ENCODE results near the gene NOC4L.
"Not testable (repeated sequence)": the region's sequence is repeated elsewhere in the genome, so short reads cannot be mapped to it uniquely, and the experiment has no call there.

The NOC4L gene

DNA sequence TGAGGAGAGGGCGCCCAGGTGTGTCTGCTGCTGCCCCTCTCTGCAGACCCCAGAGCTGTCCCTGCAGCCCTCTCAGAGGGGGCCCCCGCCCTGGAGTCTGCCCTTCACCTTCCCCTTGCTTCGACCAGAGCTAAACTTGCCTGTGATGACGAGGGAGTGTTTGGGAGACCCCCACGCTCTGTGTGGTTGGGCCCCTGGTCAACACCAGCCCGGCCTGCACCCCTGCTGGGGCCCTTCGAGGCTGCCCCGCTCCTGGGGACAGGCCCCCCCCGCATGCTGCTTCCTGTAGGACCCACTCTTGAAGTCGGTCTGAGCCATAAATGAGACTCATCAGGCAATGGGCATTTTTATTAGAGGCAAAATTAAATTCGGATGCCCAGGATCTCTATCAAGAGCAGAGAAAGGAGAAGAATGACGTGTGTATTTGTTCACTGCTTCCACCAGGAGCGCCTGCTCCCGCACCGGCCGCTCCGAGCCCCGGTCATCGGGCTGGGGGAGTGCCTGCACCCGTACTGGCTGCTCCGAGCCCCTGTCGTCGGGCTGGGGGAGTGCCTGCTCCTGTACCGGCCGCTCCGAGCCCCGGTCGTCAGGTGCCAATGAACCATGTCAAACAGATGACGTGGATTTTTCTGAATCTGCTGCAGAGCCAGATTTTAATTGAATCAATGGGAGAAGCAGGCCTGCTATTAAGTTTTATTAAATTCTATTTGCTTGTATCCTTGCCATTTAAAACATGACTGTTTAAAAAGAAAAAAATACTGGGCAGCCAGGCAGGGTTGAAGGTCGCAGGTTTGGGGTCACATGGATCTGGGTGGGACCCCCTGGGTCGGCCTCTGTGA lies 47.7 kb downstream of the NOC4L start:
- DNase-seq: no peak
- peaks cover 26% of the 10 kb centered on the region for H3K4me1 Mint-ChIP-seq (ENCODE audit: low read depth)
- no peak overlapping the region for H3K27ac Mint-ChIP-seq
- peaks cover 3% of the 10 kb centered on the region for H3K36me3 Mint-ChIP-seq (ENCODE audit: low read depth)
- no peak overlapping the region for H3K4me3 Mint-ChIP-seq
- no peaks in the 10 kb centered on the region for H3K27me3 Mint-ChIP-seq
- peaks cover 10% of the 10 kb centered on the region for H3K9me3 Mint-ChIP-seq

DNA sequence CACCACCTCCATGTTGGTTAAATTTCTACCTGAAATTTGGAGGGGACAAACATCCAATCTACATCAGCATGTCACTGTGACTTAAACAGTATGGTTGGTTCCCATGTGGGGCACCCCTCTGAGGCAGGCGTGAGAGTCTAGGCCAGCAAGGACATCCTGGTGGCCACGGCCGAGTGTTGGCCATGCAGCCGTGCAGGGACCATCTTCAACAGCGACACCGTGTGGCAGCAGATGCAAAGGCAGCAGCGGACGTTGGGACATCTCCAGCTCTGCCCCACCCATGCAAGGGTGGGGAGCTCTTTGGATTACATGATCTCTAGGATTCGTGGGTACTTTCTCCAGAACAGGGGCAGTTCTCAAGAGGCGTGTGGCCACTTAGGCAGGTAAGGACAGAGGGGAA lies 49.8 kb downstream of the NOC4L start:
- DNase-seq: no peak
- no peak overlapping the region for H3K27ac Mint-ChIP-seq

DNA sequence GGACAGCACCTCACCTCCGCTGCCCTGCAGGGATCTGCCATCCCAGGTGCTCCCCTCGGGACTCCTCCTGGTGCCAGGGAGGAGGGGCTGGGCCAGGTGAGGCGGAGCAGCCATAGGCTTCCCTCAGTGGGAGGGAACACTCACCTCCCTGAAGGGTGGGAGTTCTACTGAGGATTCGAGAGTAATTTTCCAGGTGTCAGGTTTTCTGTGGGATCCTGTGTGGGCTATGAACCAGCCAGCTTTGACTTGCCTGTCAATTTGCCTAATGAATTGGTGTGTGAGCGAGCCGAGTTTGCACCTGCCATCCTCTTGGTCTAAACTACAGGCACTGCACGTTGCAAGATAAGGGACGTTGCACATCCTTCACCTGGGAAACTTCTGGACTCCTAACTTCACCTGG lies 50.3 kb downstream of the NOC4L start:
- Mint-ChIP-seq H3K27ac (no peak overlapping the region), H3K27me3 (no peaks in the 10 kb centered on the region), H3K9me3 (peaks cover 10% of the 10 kb centered on the region), H3K4me3 (no peak overlapping the region), H3K4me1 (ENCODE audit: low read depth) (peaks cover 10% of the 10 kb centered on the region), H3K36me3 (ENCODE audit: low read depth) (peaks cover 3% of the 10 kb centered on the region)
- no peak for DNase-seq

More for the DNA sequence above, 49.8 kb downstream of the NOC4L start:
- no peaks in the 10 kb centered on the region for H3K27me3 Mint-ChIP-seq
- H3K36me3 Mint-ChIP-seq (ENCODE audit: low read depth): peaks cover 3% of the 10 kb centered on the region
- H3K4me1 Mint-ChIP-seq (ENCODE audit: low read depth): peaks cover 14% of the 10 kb centered on the region
- H3K4me3 Mint-ChIP-seq: no peak overlapping the region
- peaks cover 10% of the 10 kb centered on the region for H3K9me3 Mint-ChIP-seq

DNA sequence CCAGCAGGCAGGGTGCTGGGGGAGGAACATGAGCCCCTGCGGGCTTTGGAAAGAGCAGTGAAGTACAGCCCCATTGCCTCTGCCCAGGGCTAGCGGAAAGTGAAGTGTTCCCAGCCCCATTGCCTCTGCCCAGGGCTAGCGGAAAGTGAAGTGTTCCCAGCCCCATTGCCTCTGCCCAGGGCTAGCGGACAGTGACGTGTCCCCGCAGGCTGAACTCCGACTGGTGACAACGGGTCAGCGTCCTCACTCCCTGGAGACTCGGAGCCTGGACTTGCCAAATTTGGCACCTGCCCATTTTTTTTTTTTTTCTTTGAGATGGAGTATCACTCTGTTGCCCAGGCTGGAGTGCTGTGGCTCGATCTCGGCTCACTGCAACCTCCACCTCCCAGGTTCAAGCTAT lies 51.0 kb downstream of the NOC4L start:
- peaks cover 10% of the 10 kb centered on the region for H3K9me3 Mint-ChIP-seq
- H3K27ac Mint-ChIP-seq; H3K36me3 Mint-ChIP-seq (ENCODE audit: low read depth); H3K4me3 Mint-ChIP-seq; DNase-seq; H3K27me3 Mint-ChIP-seq; H3K4me1 Mint-ChIP-seq (ENCODE audit: low read depth): not testable (repeated sequence)

DNA sequence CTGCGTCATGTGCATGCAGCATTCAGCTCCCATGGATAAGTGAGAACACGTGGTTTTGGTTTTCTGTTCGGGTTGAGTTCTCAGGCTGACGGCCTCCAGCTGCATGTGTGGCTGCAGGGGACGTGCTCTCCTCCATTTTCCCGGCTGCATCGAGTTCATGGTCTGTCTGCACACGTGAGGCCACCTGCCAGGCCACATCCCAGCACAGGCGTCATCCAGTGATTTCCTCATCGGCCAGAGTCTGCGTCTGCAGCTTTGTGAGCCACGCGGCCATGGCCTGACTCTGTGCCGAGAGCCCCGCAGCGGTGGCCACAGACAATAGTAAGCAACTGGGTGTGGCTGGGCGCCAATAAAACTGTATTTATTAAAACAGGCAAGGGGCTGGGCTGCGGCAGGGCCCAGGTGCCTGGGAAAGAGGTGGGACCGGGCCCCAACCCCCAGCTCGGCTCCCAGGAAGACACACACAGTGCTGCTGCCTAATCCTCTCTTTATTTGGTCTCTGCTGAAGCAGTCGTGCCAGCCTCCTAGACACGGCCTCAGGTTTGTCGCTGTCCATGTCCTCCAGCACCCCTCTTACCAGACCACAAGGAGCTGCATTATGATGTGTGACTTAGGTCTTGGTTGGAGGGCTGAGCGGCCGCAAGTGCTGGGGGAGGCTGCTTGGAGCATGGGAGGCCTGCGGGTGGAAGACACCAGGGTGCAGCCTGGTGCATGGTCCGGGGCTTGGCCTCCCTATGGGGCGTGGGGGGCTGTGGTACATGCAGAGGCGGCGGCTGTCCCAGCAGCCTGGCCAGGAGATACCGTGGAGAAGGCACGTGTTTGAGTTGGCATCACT lies 52.0 kb downstream of the NOC4L start:
- H3K4me3 Mint-ChIP-seq: no peak overlapping the region
- no peak for DNase-seq
- H3K27me3 Mint-ChIP-seq: no peaks in the 10 kb centered on the region
- no peak overlapping the region for H3K27ac Mint-ChIP-seq
- H3K36me3 Mint-ChIP-seq (ENCODE audit: low read depth): peaks cover 3% of the 10 kb centered on the region
- H3K4me1 Mint-ChIP-seq (ENCODE audit: low read depth): no peaks in the 10 kb centered on the region
- H3K9me3 Mint-ChIP-seq: peaks cover 10% of the 10 kb centered on the region

DNA sequence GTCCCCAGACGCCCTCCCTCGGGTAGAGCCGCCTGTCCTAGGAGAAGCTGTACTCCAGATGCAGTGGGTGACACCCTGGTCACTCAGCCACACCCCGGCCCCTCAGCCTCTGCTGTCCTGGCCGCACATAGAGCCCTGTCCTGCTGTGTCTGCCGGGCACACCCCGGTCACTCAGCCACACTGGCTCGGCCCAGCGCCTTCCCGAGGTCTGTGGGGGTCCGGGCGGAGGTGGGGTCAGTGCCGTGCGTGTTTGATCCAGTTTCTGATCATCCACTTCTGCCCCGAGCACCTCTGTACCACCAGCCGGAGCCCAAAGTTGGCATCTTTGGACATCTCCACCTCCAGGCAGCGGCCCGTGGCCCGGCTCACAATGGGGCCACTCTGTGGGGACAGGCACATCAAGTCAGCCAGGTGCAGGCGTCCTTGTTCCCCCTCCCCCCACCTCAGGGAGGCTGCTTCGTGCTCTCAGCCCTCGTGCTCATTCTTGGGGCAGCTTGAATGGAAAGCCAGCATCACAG lies 52.7 kb downstream of the NOC4L start:
- Mint-ChIP-seq H3K27ac (no peak overlapping the region), H3K27me3 (no peaks in the 10 kb centered on the region), H3K4me3 (no peak overlapping the region), H3K9me3 (peaks cover 10% of the 10 kb centered on the region), H3K36me3 (ENCODE audit: low read depth) (peaks cover 3% of the 10 kb centered on the region), H3K4me1 (ENCODE audit: low read depth) (no peaks in the 10 kb centered on the region)
- DNase-seq: no peak

DNA sequence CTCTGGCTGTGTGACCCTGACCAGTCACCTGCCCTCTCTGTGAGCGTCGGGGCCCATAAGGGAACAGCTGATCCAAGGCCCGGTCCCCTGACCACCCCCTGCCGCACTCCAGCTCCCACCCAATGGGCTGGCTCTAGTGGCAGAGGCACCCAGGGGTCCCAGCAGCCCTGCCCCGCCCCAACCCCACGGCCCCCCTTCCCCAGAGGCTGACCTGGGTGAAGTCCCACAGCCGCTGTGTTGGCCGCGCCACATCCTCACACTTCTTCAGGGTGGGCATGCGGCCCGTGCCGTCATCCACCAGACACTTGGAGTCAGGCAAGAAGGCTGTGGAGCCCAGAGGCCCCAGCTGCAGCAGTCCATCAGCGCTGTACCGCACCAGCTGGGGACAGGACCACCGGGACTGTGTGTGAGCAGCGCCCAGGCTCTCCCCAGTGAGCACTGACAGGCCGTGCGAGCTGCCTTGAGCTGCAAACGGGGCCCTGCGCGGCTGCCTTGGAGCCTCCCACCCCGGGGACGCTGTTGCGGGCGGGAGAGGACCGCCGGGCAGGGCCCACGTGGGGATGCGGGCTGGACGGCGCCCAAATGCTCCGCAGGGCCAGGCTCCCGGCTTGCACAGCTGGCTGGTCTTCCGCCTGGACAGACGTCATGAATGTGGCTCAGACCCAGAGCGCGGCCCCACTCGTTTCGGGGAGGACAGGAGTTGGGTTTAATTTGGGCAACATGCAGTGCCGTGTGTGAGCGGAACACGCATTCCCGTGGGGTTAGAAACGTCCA lies 53.5 kb downstream of the NOC4L start:
- Mint-ChIP-seq H3K27ac (no peak overlapping the region), H3K9me3 (peaks cover 10% of the 10 kb centered on the region), H3K36me3 (ENCODE audit: low read depth) (peaks cover 3% of the 10 kb centered on the region), H3K4me3 (no peak overlapping the region), H3K4me1 (ENCODE audit: low read depth) (no peaks in the 10 kb centered on the region), H3K27me3 (peaks cover 4% of the 10 kb centered on the region)
- DNase-seq: no peak

DNA sequence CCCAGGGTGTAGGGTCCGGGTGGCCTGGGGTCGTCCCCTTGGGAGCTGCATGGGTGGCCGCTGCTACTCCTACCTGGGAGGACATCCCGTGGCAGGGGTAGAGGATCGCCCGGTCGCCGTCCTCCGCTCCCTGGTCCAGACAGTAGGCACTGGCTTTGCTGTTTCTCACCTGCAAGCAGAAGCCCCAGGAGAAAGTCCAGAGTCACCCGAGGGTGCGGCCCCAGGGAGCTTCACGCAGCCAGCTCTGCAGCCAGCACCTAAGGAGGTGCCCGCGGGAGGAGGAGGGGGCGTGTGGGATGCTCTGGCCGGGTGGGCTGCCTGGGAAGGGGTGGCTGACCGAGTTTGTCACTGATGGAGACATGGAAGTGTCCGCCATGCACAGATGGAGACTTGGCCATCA lies 54.8 kb downstream of the NOC4L start:
- H3K4me1 Mint-ChIP-seq (ENCODE audit: low read depth): no peaks in the 10 kb centered on the region
- no peaks in the 10 kb centered on the region for H3K36me3 Mint-ChIP-seq (ENCODE audit: low read depth)
- H3K27me3 Mint-ChIP-seq: peaks cover 7% of the 10 kb centered on the region

DNA sequence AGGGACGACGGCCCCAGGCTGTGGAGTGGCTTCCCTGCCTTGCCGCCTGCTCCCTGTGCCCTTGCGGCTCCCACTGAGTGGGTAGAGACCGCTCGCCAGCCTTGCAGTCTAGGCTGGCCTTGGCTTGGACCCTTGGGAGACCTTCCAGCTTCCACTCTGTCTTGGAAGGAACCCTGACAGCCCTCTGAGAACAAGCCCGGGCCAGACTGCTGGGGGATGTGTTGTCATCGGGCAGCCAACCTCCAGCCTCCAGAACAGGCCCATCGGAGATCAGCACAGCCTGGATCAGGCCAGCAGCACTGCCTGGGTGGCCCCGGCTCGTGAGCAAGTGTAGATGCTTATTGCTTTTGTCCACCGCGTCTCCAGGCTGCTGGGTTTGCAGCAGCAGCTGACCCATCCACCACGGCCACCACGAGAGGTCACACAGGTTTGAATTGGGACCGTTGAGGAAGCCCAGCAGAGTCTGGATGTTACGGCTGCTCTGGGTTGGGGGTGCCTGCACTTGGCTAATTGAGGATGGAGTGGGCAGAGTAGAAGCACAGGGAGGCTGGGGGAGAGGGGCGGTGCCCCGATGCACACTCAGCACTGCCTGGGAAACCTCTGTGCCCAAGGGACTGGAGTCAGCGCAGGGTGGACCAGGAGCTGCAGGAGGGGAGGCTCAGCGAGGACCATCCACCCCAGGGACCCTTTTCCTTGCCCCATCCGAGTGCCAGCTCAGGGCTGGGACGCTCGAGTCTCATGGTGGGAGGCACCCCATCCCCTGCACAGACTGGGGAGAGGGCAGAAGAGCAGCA lies 55.5 kb downstream of the NOC4L start:
- Mint-ChIP-seq H3K9me3 (no peaks in the 10 kb centered on the region), H3K27me3 (peaks cover 13% of the 10 kb centered on the region), H3K4me3 (no peak overlapping the region), H3K4me1 (ENCODE audit: low read depth) (no peaks in the 10 kb centered on the region), H3K36me3 (ENCODE audit: low read depth) (no peaks in the 10 kb centered on the region), H3K27ac (no peak overlapping the region)
- DNase-seq: no peak

More for the DNA sequence above, 54.8 kb downstream of the NOC4L start:
- H3K9me3 Mint-ChIP-seq: peaks cover 3% of the 10 kb centered on the region
- no peak overlapping the region for H3K4me3 Mint-ChIP-seq
- DNase-seq: no peak
- no peak overlapping the region for H3K27ac Mint-ChIP-seq

DNA sequence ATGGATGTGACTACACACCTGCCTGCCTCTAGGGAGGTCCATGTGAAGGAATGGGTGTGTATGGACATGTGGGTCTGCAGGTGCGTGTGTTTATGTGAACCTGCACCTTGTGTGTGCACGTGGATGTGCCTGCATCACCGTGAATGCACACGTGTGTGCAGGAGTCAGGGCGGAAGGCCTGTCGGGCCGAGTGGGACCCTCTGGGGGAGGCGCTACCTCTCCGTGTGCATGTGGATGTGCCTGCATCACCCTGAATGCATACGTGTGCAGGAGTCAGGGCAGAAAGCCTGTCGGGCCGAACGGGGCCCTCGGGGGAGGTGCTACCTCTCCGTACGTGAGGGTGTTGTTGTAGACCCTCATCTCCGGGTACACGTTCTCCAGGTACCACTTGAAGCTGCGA lies 56.5 kb downstream of the NOC4L start:
- H3K4me3 Mint-ChIP-seq: no peak overlapping the region
- H3K27me3 Mint-ChIP-seq: peaks cover 23% of the 10 kb centered on the region
- peaks cover 1% of the 10 kb centered on the region for H3K4me1 Mint-ChIP-seq (ENCODE audit: low read depth)
- no peak for DNase-seq
- no peaks in the 10 kb centered on the region for H3K36me3 Mint-ChIP-seq (ENCODE audit: low read depth)
- no peaks in the 10 kb centered on the region for H3K9me3 Mint-ChIP-seq
- no peak overlapping the region for H3K27ac Mint-ChIP-seq

DNA sequence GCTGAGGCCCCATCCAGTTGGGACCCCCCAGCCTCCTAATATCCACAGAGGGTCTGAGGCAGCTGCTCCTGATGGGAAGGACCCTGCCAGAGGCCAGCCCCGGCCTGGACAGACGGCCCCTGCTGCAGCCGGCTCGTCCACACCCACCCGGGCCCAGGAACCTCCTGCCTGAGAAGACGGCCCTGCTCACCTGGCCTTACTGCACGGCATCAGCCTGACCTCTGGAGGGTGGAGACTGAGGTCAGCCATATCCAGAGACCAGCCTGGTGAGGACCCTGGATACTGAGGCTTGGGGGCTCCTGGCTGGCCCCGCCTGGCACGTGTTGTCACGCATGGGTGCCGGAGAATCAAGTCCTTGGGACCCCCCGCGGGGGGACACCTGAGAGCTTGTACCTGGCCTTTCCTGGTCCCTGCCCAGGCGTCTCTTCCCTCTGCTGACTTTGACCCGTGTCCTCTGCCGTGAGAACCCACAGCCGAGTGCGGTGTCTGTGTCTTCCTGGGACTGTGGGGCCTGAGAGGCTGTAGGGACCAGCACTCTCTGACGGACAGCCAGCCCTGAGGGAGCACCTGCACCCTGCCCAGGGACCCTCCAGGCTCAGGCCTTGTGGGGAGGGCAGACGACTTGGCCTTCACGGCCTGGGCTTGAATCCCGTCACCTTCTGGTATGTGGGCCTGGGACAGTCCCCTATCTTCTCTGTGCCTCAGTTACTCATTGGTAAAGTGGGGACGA lies 57.3 kb downstream of the NOC4L start:
- Mint-ChIP-seq H3K27ac (no peak overlapping the region), H3K36me3 (ENCODE audit: low read depth) (no peaks in the 10 kb centered on the region), H3K9me3 (no peaks in the 10 kb centered on the region), H3K27me3 (peaks cover 30% of the 10 kb centered on the region), H3K4me3 (no peak overlapping the region), H3K4me1 (ENCODE audit: low read depth) (peaks cover 1% of the 10 kb centered on the region)
- no peak for DNase-seq
